K562 (cell line): Measurements from ENCODE around the gene ZNF267. TPM values are rescaled to one million over a fixed set of nuclear protein-coding genes. Genes with fewer than 3 reads are reported as not detected.

Experiments
- CEBPB ChIP-seq: fragments of 450-650 bp; IDR thresholded peaks from 2 replicates; pipeline ENCODE4 v1.6.1; 2016; ENCODE audit warnings: missing genetic modification characterization, missing compliant biosample characterization
- ELF1 ChIP-seq: fragments of 200-800 bp; sonication (Bioruptor generic); IDR thresholded peaks from 2 replicates; pipeline ENCODE4 v1.6.1; 2016; ENCODE audit warnings: missing genetic modification characterization, missing compliant biosample characterization
- GTF3C2 ChIP-seq: IDR thresholded peaks from 3 replicates; pipeline ENCODE4 v1.6.1; 2011; ENCODE audit warnings: borderline replicate concordance, mild to moderate bottlenecking, moderate library complexity; ENCODE audit not compliant: insufficient read length; ENCODE audit errors: extremely low read depth
- HMG20B ChIP-seq: fragments of 250-450 bp; sonication (Bioruptor Pico); IDR thresholded peaks from 2 replicates; pipeline ENCODE4 v1.5.0; 2021; ENCODE audit warnings: mild to moderate bottlenecking
- NFYB ChIP-seq: IDR thresholded peaks from 2 replicates; pipeline ENCODE4 v1.6.1; 2011; ENCODE audit warnings: mild to moderate bottlenecking, moderate library complexity; ENCODE audit not compliant: insufficient read length; ENCODE audit errors: extremely low read depth
- PBX2 ChIP-seq, 2 experiments: IDR thresholded peaks in 1 of 2; conservative IDR thresholded peaks in 1 of 2; 2 replicates each; pipeline ENCODE4 v1.6.1; 2016; ENCODE audit warnings: low read depth in 2 of 2, mild to moderate bottlenecking in 1 of 2, missing compliant biosample characterization in 1 of 2, missing genetic modification characterization in 1 of 2, moderate library complexity in 1 of 2
- PHF8 ChIP-seq: fragments of 200-600 bp; sonication (generic); IDR thresholded peaks from 2 replicates; pipeline ENCODE4 v1.6.1; 2012; ENCODE audit warnings: mixed run types, mild to moderate bottlenecking, inconsistent platforms, low read length, moderate library complexity, borderline replicate concordance
- ZBTB40 ChIP-seq, 2 experiments: fragments of 450-650 bp in 1 of 2; sonication (generic) in 1 of 2; formaldehyde crosslinking in 1 of 2; IDR thresholded peaks; 2 replicates each; pipeline versions ENCODE4 v1.7.1 to v1.9.0; 2016 to 2022; ENCODE audit warnings: inconsistent platforms in 1 of 2, mild to moderate bottlenecking in 1 of 2, missing genetic modification reagents in 1 of 2
- ZKSCAN1 ChIP-seq: fragments of 150-350 bp; IDR thresholded peaks from 2 replicates; pipeline ENCODE4 v1.6.1; 2016; ENCODE audit warnings: low read depth, low read length
- ZNF445 ChIP-seq: fragments of 250-450 bp; sonication (Bioruptor Pico); IDR thresholded peaks from 2 replicates; pipeline ENCODE4 v1.4.0; 2020; ENCODE audit warnings: low read depth, mild to moderate bottlenecking, moderate library complexity
- ZNF830 ChIP-seq: fragments of 250-450 bp; sonication (Bioruptor Pico); IDR thresholded peaks from 2 replicates; pipeline ENCODE4 v1.5.0; 2021; ENCODE audit warnings: mild to moderate bottlenecking
- polyA plus RNA-seq, 8 experiments: library from polyadenylated mRNA; depleted of rRNA in 4 of 8; stranded (reverse) in 5 of 8; unstranded in 3 of 8; fragments of >200 nt; fragmentation: Nextera tagmentation in 2 of 8; fragmentation: Illumina TruSeq in 1 of 8; extraction: Ambion mirVana in 2 of 8; extraction: Trizol in 1 of 8; gene quantifications; 2 replicates each; pipeline versions ENCODE4 v1.2.1 to v1.2.3, GENCODE V29; 2011 to 2014; ENCODE audit warnings: inconsistent platforms in 1 of 8, missing spikeins in 1 of 8
- total RNA-seq, 7 experiments: library from RNA; depleted of rRNA in 6 of 7; stranded (reverse); fragments of >200 nt in 6 of 7; fragmentation: Illumina TruSeq in 2 of 7; extraction: Trizol in 2 of 7; gene quantifications; 2 replicates each; pipeline versions ENCODE4 v1.2.1 to v1.2.3, GENCODE V29; 2011 to 2021; ENCODE audit warnings: low replicate concordance in 1 of 7

Gene ZNF267
- total and polyA plus RNA-seq, 9 of the 15 experiments (the other 6 are each of a cell fraction or from before 2014, with no cell fraction given) = 14.6 to 38.8 (median 21.5) TPM

GRCh38 chr16:31880322-31880979 is 6.8 kb downstream of the ZNF267 start (continued):
- 0 out of 2 replicates have a peak, but pooled peaks have one; percentile 10 for TF ChIP-seq CEBPB
- TF ChIP-seq ZBTB40 (IDR thresholded peaks at IDR 0.05) = no peak
- TF ChIP-seq ZBTB40 (CRISPR knock-in tag; IDR thresholded peaks at IDR 0.05) = no peak
- no peak for TF ChIP-seq GTF3C2
- TF ChIP-seq ZNF445 (CRISPR knock-in tag) = no peak
- no peak for TF ChIP-seq NFYB
- TF ChIP-seq HMG20B = no peak
- no peak for TF ChIP-seq PHF8
- no peak for TF ChIP-seq ZNF830 (CRISPR knock-in tag)
- TF ChIP-seq PBX2 (CRISPR knock-in tag; IDR thresholded peaks at IDR 0.05; ENCODE audit: low read depth) = no peak
- no peak for TF ChIP-seq PBX2 (tag; conservative IDR thresholded peaks at IDR 0.05; ENCODE audit: low read depth)
- peak; percentile 48; the same call in 1 of the 2 replicates for TF ChIP-seq ELF1
- peak; percentile 83 for TF ChIP-seq ZKSCAN1
